Measurements from ENCODE around the gene C1RL.

Gene C1RL

DNA sequence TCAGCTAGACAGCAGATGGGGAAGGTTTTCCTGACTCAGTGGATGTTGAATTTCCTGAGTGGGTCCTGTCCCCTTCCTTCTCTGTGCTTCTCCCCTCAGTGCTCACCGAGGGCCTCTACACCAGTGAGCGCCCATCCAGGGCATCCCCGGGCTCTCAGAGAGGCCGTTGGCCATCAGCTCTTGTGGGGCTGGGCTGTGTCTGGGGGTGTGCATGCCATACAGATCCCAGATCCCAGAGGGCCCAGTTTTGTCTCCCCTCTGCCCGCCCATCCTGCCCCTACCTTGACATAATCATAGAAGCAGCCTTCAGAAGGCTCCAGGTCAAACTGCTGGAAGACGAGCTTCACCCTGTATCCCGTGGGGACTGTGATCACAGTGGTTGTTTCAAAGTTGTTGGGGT, 17.8 kb downstream of the C1RL start:
- DNase-seq: no peak

DNA sequence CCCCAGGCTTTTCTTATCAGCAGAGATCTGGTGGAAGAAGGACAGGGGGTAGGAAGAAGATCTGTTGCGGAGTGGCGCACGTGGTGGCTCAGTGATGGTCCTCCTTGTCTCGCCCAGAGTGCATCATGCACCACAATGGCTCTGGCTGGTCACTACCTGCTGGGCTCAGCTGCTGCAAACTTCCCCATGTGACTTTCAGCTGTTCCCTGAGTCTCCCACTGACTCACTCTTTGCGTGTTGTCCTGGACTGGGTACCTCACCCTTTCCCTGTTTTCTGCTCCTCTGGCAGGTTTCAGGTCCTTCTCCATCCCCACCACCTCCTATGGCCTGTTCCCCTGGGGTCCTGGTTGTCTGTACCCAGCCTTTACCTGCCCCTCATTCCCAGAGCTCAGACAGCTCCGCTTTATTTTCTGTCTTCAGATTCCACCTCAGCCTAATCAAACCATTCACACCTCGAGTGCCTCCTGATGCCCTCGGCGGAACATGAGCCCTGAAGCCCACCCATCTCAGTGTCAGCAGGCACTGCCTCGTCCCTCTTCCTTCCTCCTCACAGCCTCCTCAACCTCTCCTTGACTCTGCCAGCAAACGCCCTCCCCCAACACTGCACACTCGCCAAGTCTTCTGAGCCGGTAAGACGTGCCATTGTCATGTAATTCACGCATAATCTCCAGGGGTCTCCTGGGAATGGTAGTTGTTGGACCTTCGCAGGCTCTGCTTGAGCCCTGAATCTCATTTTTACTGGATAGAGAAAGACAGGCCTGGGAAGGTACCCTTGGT, 18.6 kb downstream of the C1RL start:
- no peak for DNase-seq

DNA sequence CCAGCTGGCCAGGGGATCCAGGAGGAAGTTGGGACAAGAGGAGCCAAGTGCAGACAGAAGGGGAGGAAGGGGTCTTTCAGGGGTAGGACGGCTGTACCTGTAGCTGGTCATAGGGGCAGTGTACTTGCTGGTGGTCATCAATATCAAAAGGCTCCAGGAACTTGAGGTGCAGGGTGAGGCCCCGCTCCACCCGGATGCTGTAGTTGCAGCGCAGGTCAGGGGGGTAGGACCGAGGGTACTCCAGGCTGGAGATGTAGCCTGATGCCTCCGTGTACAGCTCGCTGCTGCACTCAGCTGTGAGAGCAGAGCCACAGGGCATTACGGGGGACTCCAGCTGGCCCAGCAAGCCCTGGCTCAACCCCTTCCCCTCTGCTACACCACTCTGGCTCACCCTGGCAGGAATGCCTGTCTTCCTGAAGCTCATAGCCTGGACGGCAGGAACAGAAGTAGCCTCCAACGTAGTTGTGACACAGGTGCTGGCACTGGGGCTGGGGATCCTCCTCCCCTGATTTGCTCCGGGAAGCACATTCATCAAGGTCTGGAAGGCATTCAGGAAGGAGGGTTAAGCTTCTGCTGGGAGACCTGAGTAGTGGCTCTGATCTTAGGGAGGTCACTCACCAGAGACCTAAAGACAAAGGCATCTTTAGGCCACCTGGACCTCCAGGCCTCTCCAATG, 19.7 kb downstream of the C1RL start:
- DNase-seq: no peak

DNA sequence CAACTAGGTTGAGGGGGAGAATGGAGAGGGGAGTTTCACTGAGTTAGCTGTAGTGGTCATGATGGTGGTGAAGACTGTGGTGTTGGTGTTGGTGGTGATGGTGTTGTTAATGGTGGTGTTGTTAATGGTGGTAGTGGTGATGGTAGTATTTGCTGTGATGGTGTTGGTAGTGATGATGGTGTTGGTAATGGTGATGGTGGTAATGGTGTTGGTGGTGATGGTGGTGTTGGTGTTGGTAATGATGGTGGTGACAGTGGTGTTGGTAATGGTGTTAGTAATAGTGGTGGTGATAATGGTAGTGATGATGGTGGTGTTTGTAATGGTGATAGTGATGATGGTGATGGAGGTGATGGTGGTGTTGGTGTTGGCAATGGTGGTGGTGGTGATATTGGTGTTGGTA, 25.9 kb downstream of the C1RL start:
- DNase-seq: no peak

DNA sequence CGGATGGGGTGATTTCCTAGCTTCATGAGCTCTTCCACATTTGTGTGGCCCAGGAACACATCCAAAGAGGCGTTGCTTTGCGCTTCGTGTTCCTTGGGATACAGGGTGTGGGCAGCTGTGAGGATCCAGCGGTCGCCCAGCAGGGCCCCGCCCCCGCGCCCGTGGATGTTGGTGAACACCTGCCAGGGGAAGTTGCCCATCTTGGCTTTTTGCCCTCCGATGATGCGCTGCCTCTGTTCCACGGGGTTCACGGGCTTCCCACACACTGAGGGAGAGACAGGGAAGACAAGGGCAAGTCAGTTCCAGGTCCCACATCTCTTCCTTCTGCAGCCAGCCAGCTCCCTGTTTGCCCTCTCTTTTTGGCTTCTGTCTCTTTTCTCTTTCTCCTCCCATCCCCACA, 28.0 kb downstream of the C1RL start:
- DNase-seq: no peak

DNA sequence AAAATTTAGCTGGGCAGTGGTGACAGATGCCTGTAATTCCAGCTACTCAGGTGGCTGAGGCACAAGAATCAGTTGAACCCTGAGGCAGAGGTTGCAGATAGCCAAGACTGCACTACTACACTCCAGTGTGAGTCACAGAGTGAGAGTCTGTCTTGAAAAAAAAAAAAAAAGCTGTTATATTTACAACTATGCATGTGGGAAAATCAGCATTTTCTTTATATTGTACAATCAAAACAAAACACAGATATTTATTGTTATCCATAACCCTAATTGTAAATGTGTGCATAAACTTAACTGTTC, 29.2 kb downstream of the C1RL start:
- no peak for DNase-seq

DNA sequence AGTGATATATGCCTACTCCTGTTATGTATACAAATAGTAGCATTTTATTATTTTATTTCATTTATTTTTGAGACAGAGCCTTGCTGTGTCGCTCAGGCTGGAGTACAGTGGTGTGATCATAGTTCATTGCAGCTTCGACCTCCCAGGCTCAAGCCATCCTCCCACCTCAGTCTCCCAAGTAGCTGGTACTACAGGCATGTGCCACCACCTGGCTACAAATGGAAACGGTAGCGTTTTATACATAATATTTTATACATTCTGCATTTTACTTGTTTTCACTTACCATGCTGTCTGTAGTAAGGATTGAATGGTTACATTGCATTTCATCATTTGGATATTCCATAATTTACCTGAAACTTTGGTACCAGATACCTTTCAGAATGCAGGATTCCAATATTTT, 30.9 kb downstream of the C1RL start:
- DNase-seq: no peak

DNA sequence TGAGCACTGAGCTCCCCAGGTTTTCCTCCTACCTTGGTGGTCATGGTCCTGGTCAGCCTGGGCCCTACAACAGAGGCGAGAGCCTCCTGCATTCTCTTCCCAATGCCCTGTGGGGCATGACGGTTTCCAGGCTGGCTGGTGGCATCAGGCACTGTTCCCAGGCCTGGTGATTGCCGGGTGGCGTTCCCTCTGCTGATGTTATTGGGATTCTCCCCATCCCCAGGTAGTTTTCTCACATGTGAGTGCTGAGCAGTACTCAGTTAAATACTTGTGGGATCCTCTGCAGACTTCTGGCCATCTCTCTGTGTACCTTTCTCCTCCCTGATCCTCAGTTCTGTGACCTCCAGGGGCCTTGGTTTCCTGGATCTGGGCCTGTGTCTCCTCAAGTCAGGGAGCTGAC, 32.5 kb downstream of the C1RL start:
- DNase-seq: no peak

DNA sequence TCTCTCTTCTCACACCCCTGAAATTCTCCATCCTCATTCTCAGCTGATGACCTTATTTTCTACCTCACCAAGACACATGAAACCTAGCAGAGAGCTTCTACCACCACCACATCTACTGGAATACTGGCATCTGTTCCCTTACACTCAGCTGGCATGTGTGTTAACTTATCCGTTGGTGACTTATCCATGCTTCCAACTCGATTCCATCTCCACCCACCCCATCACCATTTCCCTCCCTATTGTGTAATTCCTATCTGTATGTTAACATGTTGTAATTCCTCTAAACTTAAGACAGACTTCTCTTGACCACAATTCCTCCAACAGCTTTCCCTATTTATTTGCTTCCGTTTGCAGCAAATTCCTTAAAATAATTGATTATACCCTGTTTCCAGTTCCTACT, 33.1 kb downstream of the C1RL start:
- no peak for DNase-seq

DNA sequence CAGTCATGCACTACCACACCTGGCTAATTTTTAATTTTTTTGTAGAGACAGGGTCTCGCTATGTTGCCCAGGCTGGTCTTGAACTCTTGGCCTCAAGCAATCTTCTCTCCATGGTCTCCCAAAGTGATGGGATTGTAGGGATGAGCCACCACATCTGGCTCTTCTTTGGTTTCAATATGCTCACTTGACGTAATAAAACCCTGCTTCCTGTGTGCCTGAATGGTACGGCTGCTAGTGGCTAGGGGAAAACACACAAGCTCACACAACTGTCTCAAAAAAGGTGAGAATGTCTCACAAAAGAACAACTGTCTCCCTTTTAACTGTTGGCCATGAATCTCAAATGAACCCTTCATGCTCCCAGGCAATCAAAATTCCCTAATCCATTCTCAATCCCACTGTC, 33.5 kb downstream of the C1RL start:
- no peak for DNase-seq

DNA sequence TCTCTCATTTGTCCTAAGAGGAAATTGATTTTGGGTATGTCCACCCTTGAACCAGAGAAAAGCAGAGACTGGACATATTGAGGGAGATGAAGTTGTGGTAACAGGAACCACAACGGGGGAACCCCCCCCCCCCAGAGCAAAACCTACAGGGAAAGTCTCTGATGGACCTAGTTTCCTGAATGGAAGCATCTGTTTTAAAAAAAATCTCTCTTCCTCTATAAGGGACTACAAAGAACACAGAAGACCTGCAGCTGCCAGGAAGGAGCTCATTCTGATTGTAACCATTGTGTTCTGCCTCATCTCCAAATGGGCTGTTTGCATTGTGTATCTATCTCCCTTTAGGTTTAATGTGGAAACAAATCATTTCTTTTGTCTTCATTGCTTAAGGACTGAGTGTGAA, 35.1 kb downstream of the C1RL start:
- DNase-seq: no peak

DNA sequence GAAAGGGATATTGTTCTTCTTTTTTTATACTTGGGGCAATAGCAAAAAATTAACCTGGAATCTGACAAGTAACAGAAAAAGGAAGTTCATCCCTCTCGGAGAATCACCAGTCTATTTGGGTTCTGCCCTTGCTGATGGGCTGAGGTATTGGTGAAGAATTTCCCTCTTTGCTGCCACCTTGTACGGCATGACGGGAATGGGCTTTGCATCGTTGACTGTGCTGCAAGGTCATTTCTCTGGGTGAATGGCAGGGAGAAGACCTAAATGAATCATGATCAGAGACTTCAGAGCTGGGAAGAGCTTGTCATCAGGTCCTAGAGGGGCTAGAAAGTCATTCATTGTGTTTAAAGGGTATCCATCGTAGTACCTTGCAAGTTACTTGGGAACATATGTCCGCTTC, 36.5 kb downstream of the C1RL start:
- DNase-seq: no peak

DNA sequence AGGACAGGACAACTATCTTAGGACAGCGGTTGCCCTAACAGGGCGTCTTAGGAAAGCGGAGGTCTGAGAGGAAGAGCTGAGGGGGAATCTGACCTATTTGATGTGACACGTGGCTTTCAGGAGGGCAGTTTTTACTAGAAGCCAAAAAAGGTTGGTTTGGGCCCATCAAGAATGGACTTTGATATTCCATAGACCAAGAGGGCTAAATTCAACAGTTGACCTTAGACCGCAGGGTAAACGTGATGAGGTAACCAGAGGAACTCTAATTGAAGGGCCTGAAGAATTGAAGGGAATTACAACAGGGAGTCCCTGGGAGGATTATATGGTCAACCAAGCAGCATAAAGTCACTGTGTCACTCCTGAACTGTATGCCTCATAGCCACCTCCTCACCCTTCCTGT, 37.0 kb downstream of the C1RL start:
- DNase-seq: no peak

DNA sequence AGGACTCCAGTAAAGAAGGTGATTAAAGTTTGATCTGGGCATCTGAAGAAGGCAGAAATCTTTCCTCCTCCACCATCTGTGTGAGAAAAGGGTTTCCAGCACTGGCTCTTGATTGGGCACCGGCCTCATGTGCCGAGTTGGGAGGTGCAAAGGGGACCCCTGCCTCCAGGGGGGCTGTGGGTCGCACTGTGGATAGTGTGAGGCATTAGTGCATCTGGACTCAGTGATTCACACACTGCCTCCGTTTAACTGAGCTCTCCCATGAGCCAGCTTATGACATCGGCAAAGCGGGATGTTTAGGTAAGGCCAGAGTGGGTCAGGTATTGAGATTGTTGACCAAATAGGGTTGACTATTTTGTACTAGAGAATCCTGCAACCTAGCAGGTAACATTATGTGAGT, 39.6 kb downstream of the C1RL start:
- no peak for DNase-seq

DNA sequence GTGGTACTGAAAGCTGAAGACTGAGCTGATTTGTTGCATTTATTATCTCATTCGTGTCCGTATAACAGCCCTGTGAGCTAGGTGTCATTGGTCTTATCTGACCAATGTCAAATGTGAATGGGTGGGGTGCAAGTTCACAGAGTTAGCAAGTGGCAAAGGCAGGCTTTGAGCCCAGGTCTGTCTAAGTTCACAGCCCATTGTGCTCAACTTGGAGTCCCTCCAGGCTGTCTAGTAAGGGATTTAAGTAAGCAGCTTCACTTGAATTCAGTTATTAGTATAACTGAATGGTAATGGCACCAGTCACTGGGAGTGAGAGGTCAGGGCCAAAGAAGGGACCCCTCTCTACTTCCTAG, 40.0 kb downstream of the C1RL start:
- DNase-seq: no peak

DNA sequence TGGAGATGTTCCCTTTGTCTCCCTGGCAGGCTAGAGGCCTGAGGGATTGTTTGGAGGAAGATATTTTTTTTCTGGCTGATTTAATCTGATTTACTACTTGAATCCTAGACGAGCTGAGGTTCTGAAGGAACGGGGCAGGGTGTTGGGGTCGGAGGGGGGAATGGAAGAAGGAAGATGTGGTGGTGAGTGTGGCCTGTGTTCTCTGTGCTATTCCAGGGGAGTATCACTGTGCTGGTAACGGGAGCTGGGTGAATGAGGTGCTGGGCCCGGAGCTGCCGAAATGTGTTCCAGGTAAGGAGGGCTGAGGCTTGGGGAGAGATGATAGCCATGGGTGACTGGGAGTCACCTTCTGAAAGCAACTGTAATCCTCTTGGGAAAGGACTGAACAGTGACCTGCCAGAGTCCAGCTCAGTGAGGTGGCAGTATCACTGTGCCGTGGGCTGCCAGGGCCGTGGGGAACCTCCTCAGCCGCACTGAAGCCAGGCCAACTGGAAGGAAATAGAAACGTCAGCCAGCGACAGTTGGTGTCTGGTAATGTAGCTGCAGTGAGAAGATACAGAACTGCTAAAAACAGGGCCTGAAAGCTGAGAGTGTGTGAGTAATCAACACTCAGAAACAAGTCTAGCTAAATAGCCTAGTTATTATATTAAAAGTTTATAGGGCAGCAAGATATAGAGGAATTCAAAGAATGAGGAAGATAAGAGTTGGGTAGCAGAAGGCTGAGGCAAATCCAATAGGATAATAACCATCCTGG, 40.6 kb downstream of the C1RL start:
- no peak for DNase-seq

DNA sequence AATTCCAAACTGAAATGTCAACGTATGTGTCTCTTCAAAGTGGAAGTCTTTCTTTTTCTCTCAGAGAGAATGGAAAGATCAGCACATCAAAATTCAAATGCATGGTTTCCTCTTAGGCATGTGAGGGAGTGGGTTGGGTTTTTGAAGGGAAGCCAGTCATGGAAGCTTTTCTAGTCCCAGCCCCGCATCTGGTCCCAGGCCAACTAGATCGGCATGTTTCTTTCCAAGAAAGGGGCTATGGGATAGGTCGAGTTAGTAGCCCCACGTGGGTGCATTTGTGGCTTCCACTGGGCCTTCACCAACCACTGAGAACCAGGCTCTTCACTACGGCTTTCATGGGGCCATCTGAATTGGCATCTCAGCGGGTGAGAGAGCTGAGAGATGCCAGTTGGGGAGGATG, 41.9 kb downstream of the C1RL start:
- DNase-seq: no peak

DNA sequence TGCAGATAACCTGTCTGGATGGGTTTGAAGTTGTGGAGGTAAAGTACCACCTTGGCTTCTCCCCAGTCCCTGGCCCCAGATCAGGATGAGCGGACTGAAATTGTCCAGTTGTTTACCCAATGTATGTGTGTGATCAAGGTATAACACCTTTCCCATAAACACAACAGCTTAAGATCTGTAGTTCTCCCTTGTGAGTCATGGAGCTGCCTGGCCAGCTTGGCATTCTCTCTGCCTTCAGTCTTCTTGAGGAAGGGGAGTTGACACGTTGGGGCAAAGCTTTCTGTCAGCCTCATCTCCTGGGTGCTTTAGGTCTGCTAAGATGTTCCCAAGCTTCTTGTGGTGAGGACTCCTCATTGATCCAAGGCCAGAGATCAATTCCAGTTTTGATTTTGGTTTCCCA, 42.4 kb downstream of the C1RL start:
- DNase-seq: no peak

DNA sequence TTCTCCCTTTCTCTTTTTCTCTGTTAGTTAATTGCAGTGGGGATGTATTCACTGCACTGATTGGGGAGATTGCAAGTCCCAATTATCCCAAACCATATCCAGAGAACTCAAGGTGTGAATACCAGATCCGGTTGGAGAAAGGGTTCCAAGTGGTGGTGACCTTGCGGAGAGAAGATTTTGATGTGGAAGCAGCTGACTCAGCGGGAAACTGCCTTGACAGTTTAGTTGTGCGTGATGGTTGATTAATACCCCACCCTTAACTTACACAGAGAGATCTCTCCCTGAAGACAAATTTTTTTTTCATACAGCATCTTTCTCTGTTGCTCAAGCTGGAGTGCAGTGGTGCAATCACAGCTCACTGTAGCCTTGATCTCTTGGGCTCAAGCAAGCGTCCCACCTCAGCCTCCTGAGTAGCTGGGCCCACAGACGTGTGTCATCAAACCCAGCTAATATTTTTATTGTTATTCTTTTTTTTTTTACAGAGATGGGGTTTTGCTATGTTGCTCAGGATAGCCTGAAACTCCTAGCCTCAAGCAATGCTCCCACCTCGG, 43.9 kb downstream of the C1RL start:
- no peak for DNase-seq

DNA sequence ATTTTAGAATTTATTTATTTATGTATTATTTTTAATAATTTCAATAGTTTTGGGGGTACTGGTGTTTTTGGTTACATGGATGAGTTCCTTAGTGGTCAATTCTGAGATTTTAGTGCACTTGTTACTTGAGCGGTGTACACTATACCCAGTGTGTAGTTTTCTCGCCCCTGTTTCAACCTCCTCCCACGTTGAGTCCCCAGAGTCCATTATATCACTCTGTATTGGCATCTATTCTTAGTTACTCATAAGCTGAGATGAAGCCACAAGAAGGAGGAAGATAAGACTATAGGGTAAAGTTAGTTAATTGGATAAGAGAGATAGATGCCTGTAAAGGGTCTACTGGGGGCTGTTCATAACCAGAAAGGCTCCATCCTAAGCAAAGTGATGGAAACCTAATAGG, 44.5 kb downstream of the C1RL start:
- no peak for DNase-seq

DNA sequence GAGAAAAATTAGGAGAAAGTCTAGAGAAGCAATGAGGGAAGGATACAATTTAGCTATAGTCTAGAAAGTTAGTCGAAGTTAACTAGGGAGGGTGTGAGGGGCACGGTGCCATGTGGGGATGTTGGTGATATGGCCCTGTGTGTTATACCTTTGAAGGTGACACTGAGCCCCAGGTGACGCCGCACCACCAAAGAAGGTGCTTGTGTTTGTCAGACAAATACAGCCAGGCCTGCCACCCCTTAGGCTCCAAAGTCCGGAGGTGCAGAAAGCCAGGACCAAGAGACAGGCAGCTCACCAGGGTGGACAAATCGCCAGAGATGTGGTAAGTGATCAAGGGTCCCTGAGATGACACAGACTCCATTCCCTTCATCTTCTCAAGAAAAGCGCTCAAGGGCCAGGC, 47.4 kb downstream of the C1RL start:
- DNase-seq: no peak

DNA sequence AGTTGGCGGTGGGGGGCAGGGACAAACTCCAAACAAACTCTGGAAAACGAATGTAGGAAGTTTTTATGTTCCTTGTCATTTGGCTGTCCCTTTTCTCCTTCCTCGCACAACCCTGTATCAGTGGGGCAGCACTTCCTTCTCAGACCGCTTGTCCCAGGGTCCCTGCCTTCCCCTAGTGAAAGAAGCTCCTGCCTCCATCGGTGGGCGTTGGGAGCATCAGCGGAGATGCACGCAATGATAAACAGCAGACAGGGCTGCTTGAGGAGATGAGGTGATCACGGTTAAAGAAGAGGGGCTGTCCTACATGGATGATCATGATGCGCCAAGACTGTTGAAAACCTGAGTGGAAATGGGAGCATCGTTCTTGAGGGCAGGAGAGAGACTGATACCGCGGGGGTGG, 47.9 kb downstream of the C1RL start:
- no peak for DNase-seq

DNA sequence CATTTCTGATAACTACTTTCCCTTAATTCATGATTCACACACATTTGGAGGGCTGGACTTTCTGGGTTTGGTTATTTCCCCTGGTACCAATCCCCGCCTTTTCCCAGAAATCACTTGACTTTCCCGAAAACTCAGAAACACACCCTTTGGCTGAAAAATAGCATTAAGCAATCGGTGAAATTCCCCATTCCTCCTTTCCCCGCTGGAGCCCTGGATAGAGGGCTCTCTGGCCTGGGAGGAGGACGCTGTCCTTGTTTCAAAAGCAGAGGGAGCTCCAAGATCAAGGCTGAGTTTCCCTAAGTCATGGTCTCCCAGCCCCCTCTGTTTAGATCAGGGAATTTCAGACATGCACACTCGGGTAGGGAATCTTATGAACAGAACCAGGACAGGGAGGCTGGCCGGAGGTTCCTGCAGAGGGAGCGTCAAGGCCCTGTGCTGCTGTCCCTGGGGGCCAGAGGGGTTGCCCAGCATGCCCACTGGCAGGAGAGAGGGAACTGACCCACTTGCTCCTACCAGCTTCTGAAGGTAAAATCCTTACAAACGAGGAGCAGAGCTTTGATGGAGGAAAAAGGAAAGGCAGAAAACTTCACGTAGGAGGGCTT, 48.6 kb downstream of the C1RL start, which contains the start of gene C1S:
Gene C1S (plus strand): TSS at position 366 of the 602 bp plus-strand sequence. CDS start 1,195 bp downstream, outside the sequence.
- DNase-seq: no peak

DNA sequence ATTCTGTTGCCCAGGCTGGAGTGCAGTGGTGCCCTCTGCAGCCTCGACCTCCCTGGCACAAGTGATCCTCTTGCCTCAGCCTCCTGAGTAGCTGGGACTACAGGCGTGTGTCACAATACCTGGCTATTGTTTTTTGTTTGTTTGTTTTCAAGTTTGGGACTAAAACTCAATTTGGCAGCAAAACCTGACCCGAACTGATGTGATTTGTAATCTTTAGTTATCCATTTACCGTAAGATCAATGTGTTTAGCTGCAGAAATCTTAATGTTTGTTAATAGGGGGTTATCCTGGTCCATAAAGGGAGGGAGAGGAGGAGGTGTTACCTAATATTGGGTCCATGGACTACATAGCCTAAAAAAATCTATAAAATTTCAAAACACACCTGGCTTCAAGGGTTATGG, 49.2 kb downstream of the C1RL start:
- no peak for DNase-seq

Measured in CD4-positive, alpha-beta T cell treated with Interleukin-4 for 4 hours (primary cell).